Activated CD8-positive, alpha-beta memory T cell treated with anti-CD3 and anti-CD28 coated beads, Interleukin-2, amount 10 ng/mL, durations not matched to agents 7 days and 5 days (primary cell): Measurements from ENCODE around the gene ABCA12. TPM values are rescaled to one million over a fixed set of nuclear protein-coding genes. Genes with fewer than 3 reads are reported as not detected.

Experiments used
- ATAC-seq: fragments of 150-1000 bp; cut with Tn5 transposase; one replicate; pipeline ENCODE4 v1.10.0; 2021; ENCODE audit warnings: moderate library complexity
- CTCF ChIA-PET: fragments of 350-600 bp; sonication (Branson Sonifier 250); formaldehyde crosslinking; loops from one replicate; lab custom pipeline; 2021; ENCODE audit warnings: antibody characterized with exemption; lab: Charles Lee
- DNase-seq: peaks from one replicate; pipeline ENCODE4 v3.0.0-alpha.2; 2020
- H3K27ac Mint-ChIP-seq: one replicate; pipeline ENCODE4 v1.8.0; 2021; ENCODE audit warnings: mild to moderate bottlenecking, mixed read lengths
- H3K27me3 Mint-ChIP-seq: one replicate; pipeline ENCODE4 v1.8.0; 2021; ENCODE audit warnings: mixed read lengths
- H3K36me3 Mint-ChIP-seq: one replicate; pipeline ENCODE4 v1.8.0; 2021; ENCODE audit warnings: mild to moderate bottlenecking, mixed read lengths
- H3K4me1 Mint-ChIP-seq: one replicate; pipeline ENCODE4 v1.8.0; 2021; ENCODE audit warnings: mixed read lengths
- H3K4me3 Mint-ChIP-seq: one replicate; pipeline ENCODE4 v1.8.0; 2021; ENCODE audit warnings: mild to moderate bottlenecking, moderate library complexity, mixed read lengths
- H3K9me3 Mint-ChIP-seq: one replicate; pipeline ENCODE4 v1.8.0; 2022; ENCODE audit warnings: low read depth, mixed read lengths
- total RNA-seq, 2 experiments: library from RNA; stranded (reverse); gene quantifications; one replicate each; pipeline ENCODE4 v1.2.3, GENCODE V29; 2021

Gene ABCA12
- total RNA-seq, 2 experiments from 2014 or later, result not detected

DNA sequence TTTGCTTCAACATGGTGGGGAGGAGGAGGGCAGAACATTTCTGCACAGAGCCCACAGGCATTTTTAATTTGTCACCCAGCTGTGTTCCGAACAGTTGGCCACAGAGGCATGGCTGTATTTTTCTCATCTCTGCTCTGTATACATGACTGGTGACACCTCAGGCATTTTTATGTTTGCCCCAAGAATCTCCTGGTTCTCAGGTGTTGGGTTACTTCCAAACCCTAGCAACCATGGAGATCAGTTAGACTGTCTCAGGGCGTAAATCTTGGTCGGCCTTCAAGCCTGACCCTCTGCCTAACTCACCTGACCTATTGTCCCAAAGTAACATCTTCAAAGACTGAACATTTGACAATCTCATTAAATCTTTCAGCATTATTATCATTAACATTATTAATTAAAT, 100.0 kb downstream of the ABCA12 start:
- ATAC-seq (no peak), DNase-seq (no peak)
- H3K4me3 Mint-ChIP-seq, result no peak overlapping the region
- H3K9me3 Mint-ChIP-seq, result no peaks in the 10 kb centered on the region
- no peaks in the 10 kb centered on the region for H3K4me1 Mint-ChIP-seq
- H3K27ac Mint-ChIP-seq, result no peak overlapping the region
- no peaks in the 10 kb centered on the region for H3K27me3 Mint-ChIP-seq
- H3K36me3 Mint-ChIP-seq, result no peaks in the 10 kb centered on the region
- CTCF ChIA-PET, result no interaction called here

DNA sequence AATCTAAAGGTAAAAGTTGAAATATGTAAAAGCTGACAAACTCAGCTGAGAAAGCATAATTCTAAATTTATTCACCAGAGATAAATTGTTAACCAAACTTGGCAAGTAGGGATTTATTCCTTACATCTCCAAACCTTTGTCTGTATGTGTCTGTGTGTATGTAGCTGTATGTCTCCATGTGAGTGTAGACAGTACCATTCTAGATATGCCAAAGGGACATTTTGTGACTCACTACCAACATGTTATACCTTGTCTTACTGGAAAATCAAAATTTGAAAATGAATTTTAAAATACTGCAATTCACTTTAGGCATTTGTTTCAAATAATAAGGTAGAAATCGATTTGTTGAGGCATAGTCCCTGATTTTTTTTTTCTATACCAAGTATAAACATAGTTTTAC, 102.1 kb downstream of the ABCA12 start:
- H3K27ac Mint-ChIP-seq, result no peak overlapping the region
- ATAC-seq (no peak), DNase-seq (no peak)
- no peaks in the 10 kb centered on the region for H3K4me1 Mint-ChIP-seq
- no peak overlapping the region for H3K4me3 Mint-ChIP-seq
- H3K9me3 Mint-ChIP-seq, result no peaks in the 10 kb centered on the region
- no peaks in the 10 kb centered on the region for H3K36me3 Mint-ChIP-seq
- no peaks in the 10 kb centered on the region for H3K27me3 Mint-ChIP-seq
- CTCF ChIA-PET, result no interaction called here

DNA sequence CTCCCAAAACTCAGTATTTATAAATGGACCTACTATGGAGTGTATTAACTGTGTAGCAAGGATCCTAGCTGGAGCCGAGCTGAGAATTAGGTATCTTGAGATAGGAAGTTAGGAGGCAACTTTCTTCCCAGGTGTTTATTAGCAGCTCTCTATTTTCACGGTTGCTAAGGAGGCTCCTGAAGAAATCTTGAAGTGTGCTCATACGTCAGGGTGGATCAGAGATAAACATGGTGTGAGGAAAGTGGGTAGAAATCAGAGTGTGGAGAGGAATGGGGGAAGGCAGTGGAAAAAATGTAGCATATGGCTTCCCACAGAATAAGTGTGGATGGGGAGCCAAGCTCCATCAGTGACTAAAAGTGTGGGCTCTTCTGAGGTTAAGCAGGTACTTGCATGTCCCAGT, 104.3 kb downstream of the ABCA12 start:
- Mint-ChIP-seq H3K4me1 (no peaks in the 10 kb centered on the region), H3K27ac (no peak overlapping the region), H3K36me3 (no peaks in the 10 kb centered on the region), H3K27me3 (no peaks in the 10 kb centered on the region), H3K9me3 (no peaks in the 10 kb centered on the region), H3K4me3 (no peak overlapping the region)
- CTCF ChIA-PET, result no interaction called here
- DNase-seq (no peak), ATAC-seq (no peak)

DNA sequence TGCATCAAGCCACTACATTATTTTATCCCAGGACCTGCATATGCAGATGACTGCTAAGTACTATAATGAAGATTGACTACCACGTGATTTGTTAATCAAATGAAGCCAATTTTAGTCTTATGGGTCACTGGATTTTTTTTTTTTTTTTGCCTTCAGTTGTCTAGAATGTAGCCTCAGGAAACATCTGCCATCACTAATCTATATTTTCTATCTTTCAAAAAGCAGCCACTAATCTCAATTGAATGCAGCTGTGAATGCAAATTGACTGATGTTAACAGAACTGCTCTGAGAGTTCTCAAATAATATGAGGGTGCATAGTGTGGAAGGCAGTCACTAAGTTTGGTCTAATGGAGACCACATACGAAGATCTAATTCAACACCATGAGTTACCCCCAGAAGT, 106.3 kb downstream of the ABCA12 start:
- DNase-seq (no peak), ATAC-seq (no peak)
- H3K36me3 Mint-ChIP-seq, result no peaks in the 10 kb centered on the region
- H3K4me1 Mint-ChIP-seq, result no peaks in the 10 kb centered on the region
- no peak overlapping the region for H3K27ac Mint-ChIP-seq
- CTCF ChIA-PET, result no interaction called here
- no peak overlapping the region for H3K4me3 Mint-ChIP-seq
- no peaks in the 10 kb centered on the region for H3K27me3 Mint-ChIP-seq
- no peaks in the 10 kb centered on the region for H3K9me3 Mint-ChIP-seq

DNA sequence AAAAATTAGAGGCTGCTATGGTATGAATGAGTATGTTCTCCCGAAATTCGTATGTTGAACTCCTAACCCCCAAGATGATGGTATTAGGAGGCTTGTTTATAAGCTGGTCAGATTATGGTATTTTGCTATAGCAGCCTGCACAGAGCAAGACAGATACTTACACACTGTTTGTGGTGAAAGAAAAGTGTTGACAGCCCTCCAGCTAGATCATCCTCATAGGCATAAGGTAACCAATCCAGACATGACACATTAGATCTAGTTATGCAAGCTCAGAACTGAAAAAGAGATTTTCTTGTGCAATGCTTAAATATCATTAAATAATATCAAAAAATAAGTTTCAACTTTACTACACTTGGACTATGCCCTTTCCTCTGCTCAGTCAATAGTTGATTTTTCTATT, 107.1 kb downstream of the ABCA12 start:
- no peak for ATAC-seq
- H3K27ac Mint-ChIP-seq, result no peak overlapping the region
- H3K36me3 Mint-ChIP-seq, result no peaks in the 10 kb centered on the region
- no peak overlapping the region for H3K4me3 Mint-ChIP-seq
- DNase-seq, result no peak
- CTCF ChIA-PET, result no interaction called here
- H3K27me3 Mint-ChIP-seq, result no peaks in the 10 kb centered on the region
- H3K9me3 Mint-ChIP-seq, result no peaks in the 10 kb centered on the region
- no peaks in the 10 kb centered on the region for H3K4me1 Mint-ChIP-seq

DNA sequence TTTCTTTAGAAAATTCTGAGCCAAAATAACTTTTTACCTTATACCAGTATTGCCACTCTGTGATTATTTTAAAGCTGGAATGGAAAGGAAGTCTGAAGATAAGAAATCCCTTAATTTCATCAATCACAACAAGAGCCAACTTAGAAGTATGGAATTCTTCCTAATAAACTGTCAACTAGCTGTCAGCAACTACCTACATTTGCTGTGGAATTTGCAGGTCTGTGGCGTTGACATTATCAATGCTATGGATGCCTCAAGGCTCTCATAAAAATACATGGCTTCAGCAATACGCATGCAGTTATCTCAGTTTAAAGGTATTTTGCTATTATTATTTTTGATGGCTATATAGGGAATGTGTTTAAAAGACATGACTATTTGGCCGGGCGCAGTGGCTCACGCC, 108.5 kb downstream of the ABCA12 start:
- CTCF ChIA-PET, result no interaction called here
- ATAC-seq (no peak), DNase-seq (no peak)
- H3K9me3 Mint-ChIP-seq, result no peaks in the 10 kb centered on the region
- H3K4me3 Mint-ChIP-seq, result no peak overlapping the region
- no peaks in the 10 kb centered on the region for H3K36me3 Mint-ChIP-seq
- H3K27me3 Mint-ChIP-seq, result no peaks in the 10 kb centered on the region
- no peak overlapping the region for H3K27ac Mint-ChIP-seq
- no peaks in the 10 kb centered on the region for H3K4me1 Mint-ChIP-seq

DNA sequence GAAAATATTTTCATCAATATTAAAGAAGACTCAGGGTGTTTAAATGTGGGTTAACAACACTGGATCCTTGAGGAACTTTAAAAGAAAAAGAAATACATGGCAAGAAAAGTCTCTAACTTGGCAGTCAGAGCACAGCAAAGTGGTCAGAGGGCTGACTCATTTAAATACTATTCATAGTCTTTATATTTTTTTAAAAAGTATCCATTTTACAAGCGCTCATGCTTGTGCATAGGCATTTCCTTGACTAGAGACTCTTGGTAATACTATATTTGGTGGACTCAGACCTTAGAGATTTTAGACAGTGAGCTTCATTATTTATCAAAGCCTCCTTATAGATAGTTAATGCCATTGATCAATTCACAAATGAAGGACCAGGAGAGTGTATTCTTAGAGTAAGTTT, 110.2 kb downstream of the ABCA12 start:
- Mint-ChIP-seq H3K36me3 (no peaks in the 10 kb centered on the region), H3K27ac (no peak overlapping the region), H3K4me1 (no peaks in the 10 kb centered on the region), H3K9me3 (no peaks in the 10 kb centered on the region), H3K4me3 (no peak overlapping the region), H3K27me3 (no peaks in the 10 kb centered on the region)
- DNase-seq, result no peak
- CTCF ChIA-PET, result no interaction called here
- no peak for ATAC-seq

DNA sequence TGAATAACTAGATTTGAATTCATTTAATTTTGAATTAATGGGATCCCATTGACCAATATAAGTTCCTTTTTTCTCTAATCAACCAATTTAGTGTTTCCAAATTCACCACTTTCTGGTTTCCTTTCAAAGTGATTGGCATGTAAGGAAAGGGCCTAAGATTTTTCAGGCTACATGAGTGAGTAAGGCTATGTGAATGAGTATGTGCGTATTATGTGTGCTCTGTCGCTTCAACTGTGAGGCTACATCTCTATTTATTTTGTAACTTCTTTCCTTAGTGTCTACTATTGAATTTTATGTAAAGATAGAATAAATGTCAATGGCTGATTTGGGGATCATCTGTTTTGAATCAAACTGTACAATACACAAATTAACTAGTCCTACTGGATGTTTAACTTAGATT, 110.6 kb downstream of the ABCA12 start:
- Mint-ChIP-seq H3K27me3 (no peaks in the 10 kb centered on the region), H3K9me3 (no peaks in the 10 kb centered on the region), H3K36me3 (no peaks in the 10 kb centered on the region), H3K27ac (no peak overlapping the region), H3K4me1 (no peaks in the 10 kb centered on the region), H3K4me3 (no peak overlapping the region)
- no peak for ATAC-seq
- CTCF ChIA-PET, result no interaction called here
- DNase-seq, result no peak

DNA sequence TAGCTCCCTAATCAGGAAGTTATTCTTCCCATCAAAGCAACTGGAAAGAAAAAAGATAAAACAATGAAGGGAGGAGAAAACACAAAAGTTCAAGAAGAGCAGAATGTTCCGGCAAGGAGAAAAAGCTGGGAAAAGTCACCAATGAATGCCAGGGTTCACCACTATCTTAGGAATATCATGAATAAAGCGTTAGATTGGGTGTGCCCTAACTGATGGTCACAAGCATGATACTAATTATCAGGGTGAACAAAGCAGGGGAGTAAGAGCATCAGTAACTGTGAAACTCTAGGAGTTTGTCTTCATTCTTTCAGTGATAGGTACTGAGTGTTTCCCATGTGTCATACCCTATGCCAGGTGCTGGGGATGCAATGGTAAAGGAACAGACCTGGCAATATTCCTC, 115.5 kb downstream of the ABCA12 start:
- DNase-seq (no peak), ATAC-seq (no peak)
- Mint-ChIP-seq H3K36me3 (no peaks in the 10 kb centered on the region), H3K27me3 (no peaks in the 10 kb centered on the region), H3K27ac (no peak overlapping the region), H3K4me3 (no peak overlapping the region), H3K9me3 (no peaks in the 10 kb centered on the region), H3K4me1 (no peaks in the 10 kb centered on the region)
- CTCF ChIA-PET, result no interaction called here

DNA sequence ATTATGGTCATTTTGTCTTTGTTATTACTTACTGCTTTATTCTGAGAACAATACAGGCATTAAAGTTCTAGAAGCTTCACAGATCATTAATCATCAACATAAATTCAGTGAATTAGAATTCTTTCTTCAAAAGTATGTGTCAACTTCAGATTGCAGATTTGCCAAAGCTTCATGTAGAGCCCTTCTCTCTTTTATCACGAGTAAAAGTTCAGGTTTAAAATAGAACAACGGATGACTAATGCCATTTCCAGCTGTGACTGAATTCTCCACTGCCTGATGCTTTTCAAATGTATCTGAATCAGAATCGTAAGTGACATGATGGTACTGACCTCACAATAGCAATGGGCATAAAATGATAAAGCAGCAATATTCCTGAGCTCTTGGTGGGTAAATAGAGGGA, 116.0 kb downstream of the ABCA12 start:
- Mint-ChIP-seq H3K36me3 (no peaks in the 10 kb centered on the region), H3K27ac (no peak overlapping the region), H3K27me3 (no peaks in the 10 kb centered on the region), H3K4me3 (no peak overlapping the region), H3K9me3 (no peaks in the 10 kb centered on the region), H3K4me1 (no peaks in the 10 kb centered on the region)
- ATAC-seq, result no peak
- DNase-seq, result no peak
- CTCF ChIA-PET, result no interaction called here

DNA sequence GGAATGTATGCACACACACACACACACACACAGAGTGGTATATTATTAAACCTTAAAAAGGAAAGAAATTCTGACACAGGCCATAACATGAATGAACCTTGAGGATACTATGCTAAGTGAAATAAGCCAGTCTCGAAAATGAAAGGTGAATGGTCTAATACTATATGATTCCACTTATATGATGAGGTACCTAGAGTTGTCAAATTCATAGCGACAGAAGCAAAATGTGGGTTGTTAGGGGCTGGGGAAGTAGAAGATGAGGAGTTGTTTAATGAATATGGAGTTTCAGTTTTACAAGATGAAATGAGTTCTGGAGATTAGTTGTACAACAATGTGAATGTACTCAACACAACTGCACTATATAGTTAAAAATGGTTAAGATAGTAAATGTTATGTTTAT, 118.1 kb downstream of the ABCA12 start:
- no peaks in the 10 kb centered on the region for H3K27me3 Mint-ChIP-seq
- H3K4me1 Mint-ChIP-seq, result no peaks in the 10 kb centered on the region
- no peak overlapping the region for H3K4me3 Mint-ChIP-seq
- no peak for DNase-seq
- no peak for ATAC-seq
- CTCF ChIA-PET, result no interaction called here
- no peaks in the 10 kb centered on the region for H3K9me3 Mint-ChIP-seq
- no peaks in the 10 kb centered on the region for H3K36me3 Mint-ChIP-seq
- H3K27ac Mint-ChIP-seq, result no peak overlapping the region

DNA sequence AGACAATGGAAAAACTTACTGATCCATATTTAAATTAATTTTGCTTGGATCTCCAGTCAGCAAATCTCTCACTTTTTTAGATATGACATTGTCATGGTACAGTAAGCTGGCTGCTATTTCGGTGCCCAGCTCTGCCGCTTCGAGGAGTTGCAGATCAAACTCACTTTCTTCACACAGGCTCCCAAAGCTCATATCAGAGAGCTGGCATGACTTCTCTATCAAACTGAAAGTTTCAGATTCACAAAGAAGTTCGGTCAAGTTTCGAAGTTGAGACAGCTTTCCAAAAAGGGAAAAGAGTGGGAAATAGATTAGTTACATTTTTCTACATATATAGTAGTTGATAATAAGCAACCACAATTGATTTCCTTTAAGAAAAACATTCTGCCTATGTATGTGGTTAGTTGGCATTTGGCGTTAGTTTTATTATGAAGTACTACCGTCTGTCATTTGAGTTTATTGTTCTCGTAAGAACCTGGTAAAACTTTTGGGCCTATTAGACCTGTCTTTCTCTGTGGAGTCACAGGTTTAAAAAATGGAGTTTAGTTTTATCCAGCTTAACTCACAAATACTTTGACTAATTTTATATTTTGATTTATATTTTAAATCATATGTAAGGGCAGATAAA, 118.8 kb downstream of the ABCA12 start:
- Mint-ChIP-seq H3K4me3 (no peak overlapping the region), H3K4me1 (no peaks in the 10 kb centered on the region), H3K36me3 (no peaks in the 10 kb centered on the region), H3K9me3 (no peaks in the 10 kb centered on the region), H3K27ac (no peak overlapping the region), H3K27me3 (no peaks in the 10 kb centered on the region)
- DNase-seq (no peak), ATAC-seq (no peak)
- CTCF ChIA-PET, result no interaction called here

DNA sequence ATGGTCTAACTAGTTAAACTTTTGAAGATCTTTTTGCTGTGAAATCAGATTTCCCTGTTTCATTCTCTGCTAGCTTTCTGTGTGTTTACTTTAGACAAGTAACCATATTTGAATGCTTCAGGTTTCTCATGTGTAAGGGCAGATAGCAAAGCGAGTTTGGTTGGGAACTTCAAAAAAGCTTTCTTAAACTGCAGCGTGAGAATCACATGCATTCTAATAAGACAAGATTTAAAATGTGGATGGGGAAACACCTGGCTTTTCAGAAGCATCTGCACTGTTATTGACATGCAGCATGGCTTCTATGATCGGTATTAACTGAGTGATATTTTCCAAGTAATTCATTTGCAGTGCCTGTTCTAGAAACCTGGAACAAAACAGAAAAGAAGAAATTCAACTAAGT, 119.3 kb downstream of the ABCA12 start:
- Mint-ChIP-seq H3K27ac (no peak overlapping the region), H3K4me3 (no peak overlapping the region), H3K4me1 (no peaks in the 10 kb centered on the region), H3K36me3 (no peaks in the 10 kb centered on the region), H3K27me3 (no peaks in the 10 kb centered on the region), H3K9me3 (no peaks in the 10 kb centered on the region)
- DNase-seq (no peak), ATAC-seq (no peak)
- CTCF ChIA-PET, result no interaction called here

DNA sequence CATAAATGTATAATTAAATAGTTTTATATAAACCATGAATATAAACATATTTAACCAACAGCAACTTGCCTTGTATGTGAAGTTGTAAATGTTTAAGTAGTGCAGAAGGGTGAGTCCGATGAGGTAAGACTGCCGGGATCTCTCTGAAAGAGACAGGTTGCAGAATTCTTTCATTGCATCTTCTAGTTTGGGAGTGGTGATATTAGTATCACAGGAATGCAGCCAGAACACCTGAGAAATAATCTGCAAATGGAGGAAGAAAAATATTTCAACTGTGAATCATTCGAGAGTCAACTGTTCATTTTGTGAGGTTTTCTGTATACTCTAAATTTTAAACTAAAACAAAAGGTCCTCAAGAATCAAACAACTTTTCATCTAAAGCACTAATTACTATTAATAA, 123.0 kb downstream of the ABCA12 start:
- ATAC-seq (no peak), DNase-seq (no peak)
- no peaks in the 10 kb centered on the region for H3K9me3 Mint-ChIP-seq
- no peak overlapping the region for H3K27ac Mint-ChIP-seq
- CTCF ChIA-PET, result no interaction called here
- no peak overlapping the region for H3K4me3 Mint-ChIP-seq
- H3K36me3 Mint-ChIP-seq, result no peaks in the 10 kb centered on the region
- no peaks in the 10 kb centered on the region for H3K4me1 Mint-ChIP-seq
- no peaks in the 10 kb centered on the region for H3K27me3 Mint-ChIP-seq

DNA sequence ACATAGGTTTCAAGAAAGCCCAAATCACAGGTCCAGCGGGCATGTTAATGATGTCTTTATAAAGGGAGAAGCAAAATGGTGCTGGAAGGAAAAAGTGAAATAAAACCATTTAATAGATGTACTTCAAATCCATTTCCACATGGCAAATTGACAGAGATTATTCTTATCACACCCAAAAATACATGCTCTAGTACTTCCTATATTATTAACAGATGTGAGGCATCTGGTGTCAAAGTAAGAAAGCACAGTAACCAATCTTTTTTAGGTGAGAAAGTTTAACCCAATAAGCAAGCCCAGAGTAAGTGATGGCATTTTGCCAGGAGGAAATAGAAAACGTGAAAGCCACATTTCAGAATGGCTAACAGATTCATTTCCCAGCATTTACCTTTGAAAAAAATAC, 128.0 kb downstream of the ABCA12 start:
- no peaks in the 10 kb centered on the region for H3K9me3 Mint-ChIP-seq
- DNase-seq (no peak), ATAC-seq (no peak)
- H3K4me1 Mint-ChIP-seq, result no peaks in the 10 kb centered on the region
- H3K36me3 Mint-ChIP-seq, result no peaks in the 10 kb centered on the region
- no peak overlapping the region for H3K27ac Mint-ChIP-seq
- no peak overlapping the region for H3K4me3 Mint-ChIP-seq
- H3K27me3 Mint-ChIP-seq, result peaks cover 3% of the 10 kb centered on the region
- CTCF ChIA-PET, result no interaction called here
